K562 (cell line): ENCODE results near the gene PTPRM. TPM values are rescaled to one million over a fixed set of nuclear protein-coding genes. Genes with fewer than 3 reads are reported as not detected.

Source experiments
- ATAC-seq: fragments of 200-7000 bp; cut with Tn5 transposase; 3 replicates; pipeline ENCODE4 v1.9.1; 2020; ENCODE audit warnings: moderate library complexity
- BruUV-seq: library from RNA; stranded (reverse); fragments of 400-500 nt; replicated peaks from 2 replicates; lab custom pipeline; 2021; lab: Mats Ljungman, UMichigan
- CTCF ChIA-PET: fragments of 300-600 bp; formaldehyde crosslinking; extraction: SDS; loops from one replicate; lab custom pipeline; 2021; ENCODE audit warnings: low intra/inter-chr PET ratio; lab: Yijun Ruan, JAX
- POLR2A ChIA-PET: fragments of 300-600, 350-650 bp; sonication (Branson Sonifier 250); formaldehyde crosslinking; extraction: SDS; loops from one replicate; lab custom pipeline; 2021; ENCODE audit warnings: antibody characterized with exemption, inconsistent platforms; lab: Yijun Ruan, JAX
- DNase-seq, 4 experiments: peaks; one replicate each; pipeline versions ENCODE4 v3.0.0 to v3.0.0-alpha.2; 2011 to 2018; ENCODE audit warnings: low spot score in 3 of 4, mixed read lengths in 3 of 4; ENCODE audit errors: extremely low read depth in 1 of 4
- FAIRE-seq: peaks from 2 replicates; lab custom pipeline; 2011; peaks lifted over from hg19 to GRCh38; lab: Jason Lieb, UNC
- H2AFZ ChIP-seq: 2 replicates; pipeline ENCODE4 v1.6.0; 2011; ENCODE audit warnings: low read depth, low read length, control low read depth, inconsistent platforms
- H3K27ac ChIP-seq: fragments of 200-600 bp; 3 replicates; pipeline ENCODE4 v1.8.0; 2011; ENCODE audit warnings: low read depth, mild to moderate bottlenecking, control low read depth, inconsistent platforms, low read length, moderate library complexity, mixed read lengths; ENCODE audit errors: extremely low read depth
- H3K27me3 ChIP-seq, 2 experiments: fragments of 300-600 bp in 1 of 2; 2 replicates in 1 of 2; 3 replicates in 1 of 2; pipeline versions ENCODE4 v1.6.0 to v1.8.0; 2011; ENCODE audit warnings: inconsistent platforms in 2 of 2, low read length in 2 of 2, mild to moderate bottlenecking in 1 of 2, mixed read lengths in 1 of 2, moderate library complexity in 1 of 2; ENCODE audit not compliant: control insufficient read depth in 2 of 2, insufficient read depth in 2 of 2
- H3K36me3 ChIP-seq: fragments of 300-600 bp; 3 replicates; pipeline ENCODE4 v1.8.0; 2011; ENCODE audit warnings: mild to moderate bottlenecking, low read length, inconsistent platforms; ENCODE audit not compliant: control insufficient read depth, insufficient read depth
- H3K4me1 ChIP-seq, 2 experiments: fragments of 200-600 bp in 1 of 2; replicated peaks in 1 of 2; 2 replicates in 1 of 2; 3 replicates in 1 of 2; pipeline versions ENCODE4 v1.5.1 to v1.8.0; 2011; ENCODE audit warnings: inconsistent platforms in 2 of 2, low read length in 2 of 2, mild to moderate bottlenecking in 1 of 2, mixed read lengths in 1 of 2, moderate library complexity in 1 of 2; ENCODE audit not compliant: control insufficient read depth in 2 of 2, insufficient read depth in 2 of 2
- H3K4me2 ChIP-seq: 2 replicates; pipeline ENCODE4 v1.6.1; 2011; ENCODE audit warnings: low read length, control low read depth, inconsistent platforms, mixed read lengths; ENCODE audit not compliant: insufficient read depth
- H3K4me3 ChIP-seq: fragments of 200-600 bp; sonication (generic), shearing (Covaris generic); 2 replicates; pipeline ENCODE4 v1.5.1; 2016; ENCODE audit warnings: control low read depth, inconsistent platforms
- H3K79me2 ChIP-seq: fragments of 200-600 bp; 3 replicates; pipeline ENCODE4 v1.8.0; 2011; ENCODE audit warnings: low read length, inconsistent platforms; ENCODE audit not compliant: control insufficient read depth, insufficient read depth
- H3K9ac ChIP-seq, 2 experiments: 2 replicates each; pipeline versions ENCODE4 v1.6.0 to v1.6.1; 2011; ENCODE audit warnings: low read depth in 2 of 2, low read length in 2 of 2, control low read depth in 1 of 2, inconsistent platforms in 1 of 2, mild to moderate bottlenecking in 1 of 2, mixed read lengths in 1 of 2; ENCODE audit not compliant: insufficient read depth in 1 of 2
- H3K9me1 ChIP-seq: one replicate; pipeline ENCODE4 v1.6.0; 2011; ENCODE audit warnings: inconsistent platforms, mild to moderate bottlenecking, low read length, moderate library complexity; ENCODE audit not compliant: control insufficient read depth, insufficient read depth
- H3K9me3 ChIP-seq: replicated peaks from 2 replicates; pipeline ENCODE4 v1.5.1; 2011; ENCODE audit warnings: low read depth, low read length, inconsistent platforms; ENCODE audit not compliant: control insufficient read depth, insufficient read depth
- H4K20me1 ChIP-seq: replicated peaks from 2 replicates; pipeline ENCODE4 v1.6.1; 2011; ENCODE audit warnings: low read length, inconsistent platforms, mixed read lengths; ENCODE audit not compliant: control insufficient read depth, insufficient read depth
- BRD9 ChIP-seq: fragments of 450-650 bp; IDR thresholded peaks from 2 replicates; pipeline ENCODE4 v1.6.1; 2018; ENCODE audit warnings: low read depth; ENCODE audit not compliant: partially characterized antibody
- CHD7 ChIP-seq: fragments of 200-600 bp; sonication (generic); IDR thresholded peaks from one replicate; pipeline ENCODE4 v1.6.1; 2012; ENCODE audit warnings: mild to moderate bottlenecking, low read depth, low read length, inconsistent platforms
- ZBTB34 ChIP-seq: fragments of 250-450 bp; sonication (Bioruptor Pico); IDR thresholded peaks from 2 replicates; pipeline ENCODE4 v1.8.0; 2021; ENCODE audit warnings: mild to moderate bottlenecking, moderate library complexity
- ZBTB8A ChIP-seq: fragments of 450-650 bp; IDR thresholded peaks from 2 replicates; pipeline ENCODE4 v1.6.1; 2018; ENCODE audit warnings: mild to moderate bottlenecking, moderate library complexity; ENCODE audit not compliant: partially characterized antibody
- ZNF175 ChIP-seq: fragments of 200-800 bp; sonication (Bioruptor generic); IDR thresholded peaks from 2 replicates; pipeline ENCODE4 v1.6.1; 2016; ENCODE audit warnings: low read depth, mild to moderate bottlenecking, missing genetic modification characterization, missing compliant biosample characterization
- ZNF280A ChIP-seq: fragments of 450-650 bp; IDR thresholded peaks from 2 replicates; pipeline ENCODE4 v1.6.1; 2018; ENCODE audit warnings: mild to moderate bottlenecking, low read depth; ENCODE audit not compliant: partially characterized antibody
- ZNF583 ChIP-seq: fragments of 250-450 bp; sonication (Bioruptor Pico); IDR thresholded peaks from 2 replicates; pipeline ENCODE4 v1.4.0; 2020
- WGBS: fragments of 100-300 bp; shearing (Covaris generic); methylation state at CpG from one replicate; pipeline ENCODE4 v1.1.6; 2016; ENCODE audit warnings: low coverage, mixed read lengths; ENCODE audit not compliant: insufficient coverage; ENCODE audit errors: missing lambda C conversion rate; 5-methylcytosine and 5-hydroxymethylcytosine counted together
- in situ Hi-C: fragments of 300-500 bp; cut with MboI; formaldehyde crosslinking; loops from 4 replicates; pipeline ENCODE4 v1.15.0; 2018; ENCODE audit warnings: inconsistent platforms, mixed read lengths
- intact Hi-C: fragments of 100-400 bp; cut with micrococcal nuclease; formaldehyde crosslinking; loops from 2 replicates; pipeline ENCODE4 v1.14.2; 2022
- polyA plus RNA-seq, 8 experiments: library from polyadenylated mRNA; depleted of rRNA in 4 of 8; stranded (reverse) in 5 of 8; unstranded in 3 of 8; fragments of >200 nt; fragmentation: Nextera tagmentation in 2 of 8; fragmentation: Illumina TruSeq in 1 of 8; extraction: Ambion mirVana in 2 of 8; extraction: Trizol in 1 of 8; gene quantifications; 2 replicates each; pipeline versions ENCODE4 v1.2.1 to v1.2.3, GENCODE V29; 2011 to 2014; ENCODE audit warnings: inconsistent platforms in 1 of 8, missing spikeins in 1 of 8
- total RNA-seq, 7 experiments: library from RNA; depleted of rRNA in 6 of 7; stranded (reverse); fragments of >200 nt in 6 of 7; fragmentation: Illumina TruSeq in 2 of 7; extraction: Trizol in 2 of 7; gene quantifications; 2 replicates each; pipeline versions ENCODE4 v1.2.1 to v1.2.3, GENCODE V29; 2011 to 2021; ENCODE audit warnings: low replicate concordance in 1 of 7

PTPRM gene
- total and polyA plus RNA-seq, 9 of the 15 experiments (the other 6 are each of a cell fraction or from before 2014, with no cell fraction given): 0.03 to 0.16 (median 0.08) TPM; not detected in 3

GRCh38 chr18:7635948-7636347, 68.8 kb downstream of the PTPRM start:
- WGBS: 0% methylated on average over 1 of the region's 1 CpG
- no peak overlapping the region for H3K9ac ChIP-seq
- no peaks in the 10 kb centered on the region for H3K79me2 ChIP-seq
- DNase-seq (no peak), FAIRE-seq (no peak), ATAC-seq (no peak)
- intact Hi-C loops: loop anchor here (10.0 kb wide), 1 partner anchor 61 kb away; no protein-coding TSS in a partner anchor
- ChIA-PET CTCF (no interaction called here), POLR2A (interaction anchor here (1.1 kb wide), 1 partner anchor 14 kb away, joined by 3 read pairs; no protein-coding TSS in a partner anchor)
- BruUV-seq: no TSS peak
- H3K9me3 ChIP-seq: no peaks in the 10 kb centered on the region
- no peaks in the 10 kb centered on the region for H3K27me3 ChIP-seq
- H3K27ac ChIP-seq: no peak overlapping the region
- H3K4me1 ChIP-seq: no peaks in the 10 kb centered on the region
- H3K9me1 ChIP-seq: no peaks in the 10 kb centered on the region
- no peaks in the 10 kb centered on the region for H4K20me1 ChIP-seq
- no peak overlapping the region for H3K4me2 ChIP-seq
- no peak overlapping the region for H3K4me3 ChIP-seq
- H3K36me3 ChIP-seq: no peaks in the 10 kb centered on the region
- in situ Hi-C loops: no loop called here
- H2AFZ ChIP-seq: no peak overlapping the region
- TF ChIP-seq BRD9 (no peak), ZBTB34 (no peak), ZNF280A (no peak), ZBTB8A (no peak), CHD7 (no peak), ZNF583 (no peak), ZNF175 (CRISPR knock-in tag) (no peak)
